ENCODE measurements around the gene CRMP1.

GRCh38 chr4:5836943-5837342, 55.9 kb downstream of the CRMP1 start:
- TF ChIP-seq YY1 (IDR thresholded peaks at IDR 0.05; ENCODE audit: insufficient read depth, insufficient read length) = no peak
- no peak for TF ChIP-seq ZNF274 (IDR thresholded peaks at IDR 0.05; ENCODE audit: low read depth, low read length)

All from NT2/D1 (cell line).